G401 (cell line): ENCODE results near the gene RPA3. TPM values are rescaled to one million over a fixed set of nuclear protein-coding genes. Genes with fewer than 3 reads are reported as not detected.
A peak's percentile ranks its signal among the peaks of the same experiment; 100 is the strongest.

Source experiments
- DNase-seq: peaks from one replicate; pipeline ENCODE4 v3.0.0-alpha.2; 2015; ENCODE audit warnings: low spot score
- in situ Hi-C: cut with HindIII; loops from 2 replicates; pipeline ENCODE4 v1.10.0; 2016; ENCODE audit warnings: low sequenced_read_pairs, mixed read lengths
- total RNA-seq: library from RNA; depleted of rRNA; stranded (reverse); fragments of >200 nt; shearing (Covaris generic); gene quantifications from 2 replicates; pipeline ENCODE4 v1.2.3, GENCODE V29; 2014

RPA3 gene
- total RNA-seq, 1 experiment from 2014 or later, result 123 TPM

DNA sequence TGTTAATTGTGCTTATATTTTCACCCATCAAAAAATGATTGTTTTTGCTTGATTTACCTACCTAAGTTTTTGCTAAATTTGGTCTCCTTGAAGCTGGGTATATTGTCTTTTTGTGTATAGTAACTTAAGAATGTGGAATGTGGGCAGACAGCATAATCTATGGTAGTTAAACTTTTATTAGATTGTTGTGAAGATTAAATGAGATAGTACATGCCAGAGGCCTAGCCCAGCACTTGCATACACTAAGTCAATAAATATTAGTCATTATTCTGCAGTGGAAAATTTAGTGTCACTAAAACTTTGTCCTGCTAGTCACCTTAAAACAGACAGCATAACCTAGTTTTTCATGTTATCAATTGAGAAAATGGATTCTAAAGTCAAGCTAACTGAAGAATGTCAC lies 19.3 kb upstream of the RPA3 start:
- in situ Hi-C loops, result no loop called here
- no peak for DNase-seq

DNA sequence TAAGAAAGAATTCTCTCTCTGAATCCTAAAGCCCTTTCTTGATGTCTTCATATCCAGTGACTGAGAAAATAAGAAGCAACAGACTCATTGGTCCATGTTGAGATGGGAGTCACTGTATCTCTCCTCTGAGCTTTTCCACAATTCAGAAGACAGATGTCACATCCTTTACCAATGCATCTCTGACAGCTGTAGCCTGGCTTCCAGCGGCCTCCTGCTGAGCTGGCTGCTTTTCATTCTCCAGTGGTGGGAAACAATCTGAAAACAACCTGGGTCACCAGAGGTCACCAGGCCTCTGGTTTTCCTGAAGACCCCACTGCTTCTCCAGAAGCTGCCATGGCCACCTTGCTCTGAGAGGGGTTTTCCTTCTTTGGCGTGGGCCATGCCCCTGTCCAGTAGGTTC lies 18.3 kb upstream of the RPA3 start:
- in situ Hi-C loops, result no loop called here

DNA sequence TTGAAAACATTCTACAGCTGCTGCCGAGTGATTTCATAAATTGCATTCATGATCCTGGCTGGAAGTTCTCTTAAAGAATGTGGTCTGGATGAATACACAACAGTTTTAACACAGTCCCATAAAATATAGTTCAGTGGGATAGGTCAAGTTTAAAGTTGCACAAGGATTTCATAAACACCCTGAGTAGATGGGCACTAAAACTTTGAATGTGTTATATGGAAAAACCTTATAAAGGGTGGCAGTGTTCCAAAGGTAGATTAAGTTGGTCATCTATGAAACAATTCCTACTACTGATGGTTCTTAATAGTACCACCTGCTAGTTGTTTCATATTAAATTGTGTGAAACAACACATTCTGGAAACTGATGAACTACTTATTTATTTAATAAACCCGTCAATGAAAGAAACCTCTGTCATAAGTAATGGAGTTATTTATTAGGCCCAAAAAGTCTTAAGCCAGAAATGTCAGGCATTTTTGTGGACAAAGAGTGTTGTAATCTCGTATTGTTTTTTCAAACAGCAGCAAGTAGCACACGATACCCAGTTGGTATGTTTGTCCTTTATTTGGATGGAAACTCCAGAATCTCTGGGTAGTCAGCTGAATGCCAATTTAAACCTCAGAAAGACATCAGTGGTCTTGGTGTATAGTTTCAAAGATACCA lies 14.3 kb upstream of the RPA3 start:
- peak; percentile 23 for DNase-seq
- in situ Hi-C loops, result no loop called here

More for the DNA sequence above, 18.3 kb upstream of the RPA3 start:
- no peak for DNase-seq

DNA sequence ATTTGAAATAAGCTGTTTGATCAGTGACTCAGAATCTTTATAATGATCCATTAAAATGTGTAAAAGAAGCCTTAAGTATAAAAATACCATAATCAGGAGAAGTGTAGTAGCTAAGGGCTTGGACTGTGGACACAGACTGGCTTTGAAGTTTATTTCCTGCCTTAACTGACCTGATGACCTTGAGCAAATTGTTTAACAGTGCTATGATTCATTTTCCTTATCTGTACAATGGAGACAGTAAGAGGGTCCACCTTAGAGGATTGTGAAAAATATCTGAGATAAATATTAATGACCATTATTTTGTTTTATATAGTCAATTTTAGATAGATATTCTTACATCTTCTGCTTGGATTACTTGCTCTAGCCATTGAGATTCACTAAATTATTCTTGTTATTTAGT lies 13.3 kb upstream of the RPA3 start:
- no peak for DNase-seq
- in situ Hi-C loops, result no loop called here

DNA sequence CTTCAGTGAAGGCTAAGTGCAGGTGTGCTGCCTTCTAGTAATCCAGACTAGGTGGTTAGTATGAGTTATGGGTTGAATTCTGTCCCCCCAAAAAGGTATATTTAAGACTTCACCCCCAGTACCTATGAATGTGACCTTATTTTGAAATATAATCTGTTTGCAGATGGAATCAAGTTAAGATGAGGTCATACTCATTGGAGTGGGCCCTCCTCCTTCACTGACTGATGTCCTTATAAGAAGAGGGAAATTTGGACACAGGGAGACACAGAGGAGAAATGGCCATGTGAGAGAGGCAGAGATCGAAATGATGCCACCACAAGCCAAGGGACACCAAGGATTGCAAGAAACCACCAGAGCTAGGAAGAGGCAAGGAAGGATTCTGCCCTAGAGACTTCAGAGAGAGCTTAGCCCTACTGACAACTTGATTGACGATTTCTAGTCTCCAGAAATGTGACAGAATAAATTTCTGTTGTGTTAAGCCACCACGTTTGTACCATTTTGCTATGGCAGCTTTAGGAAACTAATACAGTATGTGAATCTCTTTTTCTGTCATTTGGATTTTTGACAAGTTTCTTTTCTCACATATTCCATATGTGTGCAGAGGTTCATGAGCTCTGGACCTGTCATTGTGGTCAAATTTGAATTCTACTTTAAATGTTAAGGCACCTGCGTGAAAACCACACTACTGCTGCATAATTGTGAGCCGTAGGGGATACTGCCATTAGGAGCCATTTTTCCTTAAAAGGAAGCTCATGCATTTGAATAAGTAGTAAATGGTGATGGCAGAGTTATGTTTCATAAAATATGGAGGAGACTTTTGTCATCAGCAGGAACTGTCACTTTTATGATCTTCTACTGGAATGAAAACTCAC lies 2.6 kb upstream of the RPA3 start:
- in situ Hi-C loops, result no loop called here
- no peak for DNase-seq

DNA sequence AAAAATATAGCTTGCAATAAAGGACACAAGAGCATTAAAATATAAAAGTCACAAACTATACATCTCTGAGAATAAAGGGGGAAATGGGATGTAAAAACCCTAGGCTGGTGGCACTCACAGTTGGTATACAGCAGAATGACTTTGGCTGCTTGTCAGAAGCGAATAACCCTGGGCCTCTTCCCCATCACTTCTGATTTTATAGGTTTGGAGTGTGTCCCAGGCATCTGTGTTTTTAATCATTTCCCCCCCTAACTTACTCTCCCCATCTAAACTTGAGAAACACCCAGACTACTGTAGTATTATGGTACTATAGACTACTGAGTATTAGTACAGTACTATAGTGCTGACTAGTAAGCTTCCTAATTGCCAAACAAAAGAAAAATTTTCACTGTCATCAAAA lies 1.8 kb upstream of the RPA3 start:
- in situ Hi-C loops, result no loop called here

DNA sequence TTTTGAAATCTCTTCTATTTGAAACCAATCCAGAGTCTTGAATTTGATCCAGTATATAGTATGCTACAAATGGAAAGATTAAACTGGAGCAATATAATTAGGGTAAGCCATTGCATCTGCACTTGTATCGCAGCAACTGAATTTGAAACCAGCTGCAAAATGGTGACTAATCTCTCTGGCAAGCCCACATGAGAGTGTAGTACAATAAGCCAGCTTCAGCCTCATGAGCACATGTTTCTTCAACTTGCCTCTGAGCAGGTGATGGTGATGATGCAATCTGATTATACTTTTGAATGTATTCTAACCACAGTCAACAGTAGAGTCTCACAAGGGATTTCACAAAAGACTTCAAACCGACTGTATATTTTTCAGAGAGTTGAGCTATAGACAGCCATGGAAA lies 829 bp upstream of the RPA3 start:
- DNase-seq, result no peak
- in situ Hi-C loops, result no loop called here

More for the DNA sequence above, 1.8 kb upstream of the RPA3 start:
- no peak for DNase-seq

DNA sequence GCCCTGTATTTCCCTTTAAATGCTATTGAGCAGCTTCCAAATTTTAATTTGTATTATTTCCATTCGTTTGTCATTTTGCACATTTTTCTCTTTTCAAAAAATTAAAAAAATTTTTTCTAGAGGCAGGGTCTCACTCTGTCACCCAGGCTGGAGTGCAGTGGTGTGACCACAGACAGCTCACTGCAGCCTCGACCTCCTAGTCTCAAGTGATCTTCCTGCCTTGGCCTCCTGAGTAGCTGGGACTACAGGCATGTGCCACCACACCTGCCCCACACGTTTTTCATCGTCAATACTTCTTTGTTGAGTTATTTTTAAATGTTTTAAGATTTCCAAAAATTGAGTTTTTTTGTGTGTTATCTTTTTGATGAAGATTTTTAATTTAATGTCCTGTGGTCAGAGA lies 4.7 kb downstream of the RPA3 start:
- no peak for DNase-seq
- in situ Hi-C loops, result no loop called here

DNA sequence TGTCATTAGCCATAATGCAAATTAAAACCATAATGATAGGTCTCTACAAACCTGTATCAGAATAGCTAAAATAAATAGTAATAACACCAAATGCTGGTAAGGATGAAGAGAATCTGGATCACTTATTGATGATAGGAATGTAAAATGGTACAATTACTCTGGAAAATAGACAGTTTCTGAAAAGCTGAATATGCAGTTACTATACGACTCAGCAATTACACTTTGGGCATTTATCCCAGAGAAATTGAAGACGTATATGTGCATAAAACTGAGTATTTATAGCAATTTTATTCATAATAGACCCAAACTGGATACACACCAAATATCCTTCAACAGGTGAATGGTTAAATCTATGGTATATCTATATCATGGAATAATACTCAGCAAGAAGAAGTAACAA lies 7.9 kb downstream of the RPA3 start:
- no peak for DNase-seq
- in situ Hi-C loops, result no loop called here

DNA sequence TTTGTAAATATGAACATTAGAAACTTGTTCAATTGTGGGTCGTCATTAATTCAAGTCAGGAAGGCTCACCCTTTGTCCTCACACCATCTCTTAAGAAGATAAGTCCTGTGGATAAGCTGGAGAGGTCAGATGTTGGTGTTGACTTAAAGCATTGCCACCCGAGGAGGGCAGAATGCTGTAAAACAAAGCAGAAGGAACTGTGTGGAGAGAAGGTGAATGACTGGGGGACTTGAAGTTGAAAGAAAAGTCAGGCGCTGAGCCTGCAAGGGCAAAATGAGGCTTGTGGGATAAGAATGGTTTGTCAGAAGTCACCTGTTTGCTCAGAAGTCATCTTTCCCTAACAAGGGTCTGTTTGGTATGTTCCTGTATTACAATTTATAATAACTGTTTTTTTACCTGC lies 9.1 kb downstream of the RPA3 start:
- in situ Hi-C loops, result no loop called here
- no peak for DNase-seq

DNA sequence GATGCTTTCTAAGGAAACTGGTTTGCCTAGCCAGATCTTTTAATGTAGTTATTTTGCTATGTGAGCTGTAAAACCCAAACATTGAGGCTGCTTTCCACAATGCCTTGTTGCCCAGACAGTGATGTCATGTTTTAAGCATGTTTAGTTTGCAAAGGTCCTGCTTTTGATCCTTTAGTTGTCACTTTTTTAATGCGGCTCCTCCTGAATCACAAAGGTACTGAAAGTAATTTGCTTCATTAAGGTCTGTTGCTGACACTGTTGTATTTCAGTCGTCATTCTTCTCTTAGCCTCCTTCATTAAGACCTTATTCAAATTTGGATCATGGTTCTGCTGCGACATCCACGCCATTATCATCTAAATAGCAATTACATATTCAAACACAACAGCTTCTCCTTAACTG lies 10.6 kb downstream of the RPA3 start:
- no peak for DNase-seq
- in situ Hi-C loops, result no loop called here

DNA sequence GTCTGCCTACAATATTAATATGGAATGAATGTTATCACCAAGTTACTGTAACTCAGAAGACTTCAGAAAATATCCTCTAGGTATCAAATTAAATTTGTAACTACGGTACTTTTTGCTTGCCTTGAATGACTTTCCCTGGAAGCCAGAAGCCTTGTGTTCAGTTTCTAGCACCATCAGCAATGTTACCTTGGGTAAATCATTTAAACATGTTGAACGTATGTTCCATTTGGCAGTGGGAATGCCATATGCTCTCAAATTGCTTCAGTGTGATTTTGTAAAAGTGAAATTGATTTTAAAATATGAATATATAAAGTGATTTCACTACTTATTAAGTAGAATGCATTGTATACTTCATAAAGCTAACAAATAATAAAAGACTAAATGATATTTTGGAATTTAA lies 11.2 kb downstream of the RPA3 start:
- in situ Hi-C loops, result no loop called here
- no peak for DNase-seq

DNA sequence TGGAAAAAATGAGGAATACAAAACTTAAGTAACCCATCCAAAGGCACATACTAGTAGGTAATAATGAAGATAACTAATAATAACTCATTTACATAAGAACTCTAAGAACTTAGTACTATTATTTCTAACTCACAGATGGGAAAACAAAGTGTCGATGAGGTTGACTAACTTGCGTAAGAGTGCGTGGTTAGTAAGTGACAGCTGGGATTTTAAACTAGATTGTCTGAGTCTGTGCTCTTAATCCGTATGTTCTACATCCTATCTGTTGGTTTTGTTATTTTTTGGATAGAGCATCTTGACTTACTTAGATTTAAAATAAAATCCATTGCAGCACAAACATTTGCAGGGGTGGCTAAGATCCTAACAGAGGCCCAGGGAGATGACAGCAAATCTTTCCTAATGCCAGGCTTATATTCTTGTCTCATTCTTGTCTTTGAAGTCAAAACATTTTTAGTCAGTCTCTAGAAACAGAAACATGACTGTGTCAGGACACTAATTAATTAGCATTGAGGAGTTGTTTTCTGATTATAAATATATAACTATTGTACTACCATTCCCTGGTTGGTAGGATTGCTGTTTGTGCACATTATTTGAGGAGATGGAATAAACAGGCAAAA lies 11.7 kb downstream of the RPA3 start:
- in situ Hi-C loops, result no loop called here
- no peak for DNase-seq

DNA sequence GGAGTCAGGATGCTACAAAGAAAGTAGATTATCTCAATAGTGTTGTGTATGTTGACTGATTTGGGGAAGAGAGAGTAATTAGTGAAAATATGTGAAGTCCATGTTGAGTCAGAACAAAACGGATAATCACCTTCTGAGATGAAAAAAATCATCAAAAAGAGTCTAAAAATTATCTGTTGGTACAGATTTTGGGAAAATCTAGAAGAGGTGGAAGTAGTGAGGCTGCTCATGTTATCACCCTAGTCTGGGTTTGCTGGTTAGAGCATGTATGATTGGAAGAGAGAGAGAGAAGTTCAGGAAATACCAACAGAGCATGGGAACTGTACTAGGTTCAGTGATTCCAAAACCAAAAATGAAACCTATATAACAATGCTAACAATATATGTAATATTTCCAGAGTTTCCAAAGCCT lies 12.3 kb downstream of the RPA3 start:
- in situ Hi-C loops, result no loop called here
- DNase-seq, result no peak

DNA sequence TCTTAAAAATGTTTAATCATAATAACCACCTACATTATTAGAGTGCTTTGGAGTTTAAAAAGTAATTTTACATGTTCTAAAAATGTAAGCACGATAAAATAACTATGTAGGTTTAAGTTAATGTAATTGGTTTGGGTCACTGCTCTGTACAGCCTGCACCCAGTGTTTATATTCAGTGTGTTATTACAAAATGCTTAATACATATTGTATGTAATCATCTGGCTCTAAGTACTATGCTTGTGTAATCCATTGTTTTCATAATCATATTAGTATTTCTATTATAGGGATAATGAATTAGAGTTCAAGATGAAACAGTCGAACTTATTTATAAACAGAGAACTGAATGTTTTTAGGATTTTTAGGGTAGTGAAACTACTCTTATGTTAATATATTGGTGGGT lies 13.1 kb downstream of the RPA3 start:
- in situ Hi-C loops, result no loop called here
- DNase-seq, result no peak

DNA sequence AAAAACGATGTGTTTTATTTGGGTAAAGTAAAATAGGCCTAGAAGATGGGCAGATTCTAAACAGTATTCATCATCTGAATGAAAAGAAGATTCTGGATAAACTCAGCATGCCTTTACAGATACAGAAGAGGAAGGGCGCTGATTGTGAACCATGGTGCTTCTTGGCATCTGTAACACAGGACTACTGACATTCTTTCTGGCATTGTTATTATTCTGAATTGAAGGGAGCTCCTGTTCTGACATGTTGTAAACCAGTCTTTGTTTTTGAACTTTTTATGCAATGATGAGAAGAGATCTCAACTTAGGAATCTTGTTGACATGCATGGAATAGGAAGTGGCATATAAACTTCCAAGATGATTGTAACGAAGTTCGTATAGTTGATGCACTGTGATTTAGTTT lies 13.5 kb downstream of the RPA3 start:
- no peak for DNase-seq
- in situ Hi-C loops, result no loop called here

DNA sequence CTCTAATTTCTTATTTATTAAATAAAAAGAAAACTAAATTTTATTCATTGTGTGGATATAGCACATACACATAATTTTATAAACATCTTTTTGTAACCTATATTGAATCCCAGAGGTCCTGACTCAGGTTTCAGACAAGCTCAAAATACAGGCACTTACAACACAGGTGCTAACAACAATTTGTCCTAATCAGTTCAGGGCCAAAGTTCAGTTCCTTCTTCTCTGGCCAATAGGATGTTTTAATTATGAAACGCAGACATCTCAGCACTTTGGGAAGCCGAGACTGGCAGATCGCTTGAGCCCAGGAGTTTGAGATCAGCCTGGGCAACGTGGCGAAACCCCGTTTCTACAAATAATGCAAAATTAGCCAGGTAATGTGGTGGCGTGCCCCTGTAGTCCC lies 15.0 kb downstream of the RPA3 start:
- in situ Hi-C loops, result no loop called here
- no peak for DNase-seq

DNA sequence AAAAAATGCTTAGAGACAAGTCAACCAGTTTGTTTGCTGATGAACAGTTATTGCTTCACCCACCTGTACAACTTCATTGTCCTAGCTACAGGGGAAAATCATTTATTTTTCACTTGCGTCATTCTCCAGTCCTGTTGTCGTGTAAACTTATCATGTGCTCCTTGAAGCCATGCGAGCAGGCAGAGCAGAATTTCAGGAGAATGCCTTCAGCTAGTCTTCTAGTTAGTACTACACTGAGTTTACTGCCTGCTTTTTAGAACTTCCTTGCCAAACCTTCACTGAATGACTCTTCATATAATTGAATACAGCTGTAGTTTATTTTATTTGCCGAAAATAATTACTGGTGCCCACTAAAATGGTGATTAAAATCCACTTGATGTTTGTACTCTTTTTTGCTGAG lies 15.6 kb downstream of the RPA3 start:
- in situ Hi-C loops, result no loop called here
- DNase-seq, result no peak

DNA sequence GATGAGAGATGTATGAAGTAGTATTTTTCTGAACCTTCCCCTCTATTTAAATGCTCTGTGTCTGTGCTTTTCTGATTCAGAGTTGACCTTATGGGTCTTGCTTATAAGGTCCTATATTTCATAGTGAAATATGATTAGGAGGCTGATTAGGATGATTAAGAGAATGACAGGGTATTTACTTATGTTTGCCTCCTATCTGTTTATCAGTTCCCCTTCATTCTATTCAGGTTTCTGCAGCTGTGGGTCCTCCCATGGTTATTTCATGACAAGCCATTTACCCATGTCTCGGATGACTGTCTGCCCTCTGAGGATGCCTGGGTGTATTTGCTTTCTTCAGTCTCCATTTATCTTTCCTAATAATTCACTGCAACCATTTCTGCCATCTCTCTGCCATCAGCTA lies 16.9 kb downstream of the RPA3 start:
- DNase-seq, result no peak
- in situ Hi-C loops, result no loop called here

DNA sequence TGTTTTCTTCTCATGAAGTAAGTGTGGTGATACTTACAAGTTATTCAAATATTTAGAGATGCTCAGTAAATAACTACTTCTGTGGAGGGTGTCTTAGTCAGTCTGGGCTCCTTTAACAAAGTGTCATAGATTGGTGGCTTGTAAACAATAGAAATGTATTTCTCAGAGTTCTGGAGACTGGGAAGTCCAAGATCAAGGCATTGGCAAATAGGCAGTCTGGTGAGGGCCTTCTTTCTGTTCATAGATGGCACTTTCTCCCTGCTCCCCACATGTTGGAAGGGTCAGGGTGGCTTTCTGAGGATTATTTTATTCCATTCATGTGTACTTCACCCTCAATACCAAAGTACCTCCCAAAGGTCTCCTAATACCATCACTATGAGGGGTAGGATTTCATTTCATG lies 18.4 kb downstream of the RPA3 start:
- DNase-seq, result no peak

More for the DNA sequence above, 18.4 kb downstream of the RPA3 start:
- in situ Hi-C loops, result no loop called here
